ENCODE data around the gene OTOF. TPM values are rescaled to one million over a fixed set of nuclear protein-coding genes. Genes with fewer than 3 reads are reported as not detected.

OTOF gene
- total RNA-seq, 1 donor from 2014 or later = not detected

DNA sequence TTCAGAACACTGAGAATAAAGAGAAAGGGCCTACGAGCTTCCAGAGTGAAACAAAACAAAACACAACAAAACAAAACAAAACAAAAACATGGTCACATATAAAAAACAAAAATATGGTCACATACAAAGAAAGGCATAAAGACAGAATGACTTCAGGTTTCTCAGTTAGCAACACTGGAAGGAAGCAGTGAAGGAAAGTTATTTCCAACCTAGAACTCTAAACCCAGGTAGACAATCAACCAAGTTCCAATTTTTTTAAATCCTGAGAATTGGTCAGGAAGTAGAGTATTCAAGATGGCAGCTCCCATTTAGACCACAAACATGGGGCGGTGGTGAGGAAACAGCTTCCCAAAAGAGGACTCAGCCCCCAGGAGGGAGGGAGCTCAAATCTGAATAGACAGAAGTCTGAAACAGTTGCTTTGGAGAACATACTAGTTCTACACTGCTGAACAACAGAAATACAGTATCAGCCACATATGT is 67.1 kb downstream of the OTOF start:
- H3K4me3 ChIP-seq (ENCODE audit: low read depth, low read length) = no peak overlapping the region
- DNase-seq (ENCODE audit: low read depth) = no peak
- TF ChIP-seq, protein P1, sequence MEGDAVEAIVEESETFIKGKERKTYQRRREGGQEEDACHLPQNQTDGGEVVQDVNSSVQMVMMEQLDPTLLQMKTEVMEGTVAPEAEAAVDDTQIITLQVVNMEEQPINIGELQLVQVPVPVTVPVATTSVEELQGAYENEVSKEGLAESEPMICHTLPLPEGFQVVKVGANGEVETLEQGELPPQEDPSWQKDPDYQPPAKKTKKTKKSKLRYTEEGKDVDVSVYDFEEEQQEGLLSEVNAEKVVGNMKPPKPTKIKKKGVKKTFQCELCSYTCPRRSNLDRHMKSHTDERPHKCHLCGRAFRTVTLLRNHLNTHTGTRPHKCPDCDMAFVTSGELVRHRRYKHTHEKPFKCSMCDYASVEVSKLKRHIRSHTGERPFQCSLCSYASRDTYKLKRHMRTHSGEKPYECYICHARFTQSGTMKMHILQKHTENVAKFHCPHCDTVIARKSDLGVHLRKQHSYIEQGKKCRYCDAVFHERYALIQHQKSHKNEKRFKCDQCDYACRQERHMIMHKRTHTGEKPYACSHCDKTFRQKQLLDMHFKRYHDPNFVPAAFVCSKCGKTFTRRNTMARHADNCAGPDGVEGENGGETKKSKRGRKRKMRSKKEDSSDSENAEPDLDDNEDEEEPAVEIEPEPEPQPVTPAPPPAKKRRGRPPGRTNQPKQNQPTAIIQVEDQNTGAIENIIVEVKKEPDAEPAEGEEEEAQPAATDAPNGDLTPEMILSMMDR (conservative IDR thresholded peaks at IDR 0.05; ENCODE audit: low read depth, low read length) = no peak

DNA sequence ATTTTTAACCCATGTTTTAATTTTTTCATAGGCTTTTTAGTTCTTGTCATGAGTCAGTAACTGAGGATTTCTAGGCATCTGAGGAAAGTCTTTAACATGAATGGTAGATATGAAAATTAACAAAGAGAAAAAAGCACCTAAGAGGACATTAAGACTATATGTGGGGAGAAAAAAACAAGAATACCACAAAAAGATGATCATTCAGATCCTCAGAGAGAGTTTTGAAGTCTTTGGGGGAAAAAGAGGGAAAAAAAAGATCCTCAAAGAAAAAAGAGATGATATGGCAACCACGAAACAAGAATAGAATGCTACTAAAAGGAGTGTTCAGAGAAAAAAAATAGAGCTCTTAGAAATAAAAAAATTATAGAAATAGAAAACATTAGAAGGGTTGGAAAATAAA is 68.1 kb downstream of the OTOF start:
- no peak overlapping the region for H3K4me3 ChIP-seq (ENCODE audit: low read depth, low read length)
- DNase-seq (ENCODE audit: low read depth) = no peak
- TF ChIP-seq, protein P1 (conservative IDR thresholded peaks at IDR 0.05; ENCODE audit: low read depth, low read length) = no peak

DNA sequence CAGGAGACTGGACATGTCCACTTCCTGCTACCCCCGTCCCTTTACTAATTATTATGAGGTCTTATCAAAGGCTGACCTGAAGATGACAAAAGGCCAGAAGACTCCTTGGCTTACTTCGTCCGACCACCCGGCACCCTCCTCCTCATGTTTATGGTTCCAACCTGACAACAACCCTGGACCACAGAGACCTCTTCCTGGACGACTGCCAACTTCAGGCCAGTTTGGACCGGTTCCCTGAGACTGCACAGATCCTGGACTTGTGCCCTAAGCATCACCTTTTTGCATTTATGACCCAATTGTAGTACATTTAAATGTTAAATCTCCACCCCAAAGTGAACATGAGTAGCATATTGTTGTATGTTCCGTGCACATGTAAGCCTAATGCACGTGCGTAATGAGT is 70.4 kb downstream of the OTOF start:
- TF ChIP-seq, protein P1 (conservative IDR thresholded peaks at IDR 0.05; ENCODE audit: low read depth, low read length) = no peak
- no peak for DNase-seq (ENCODE audit: low read depth)
- H3K4me3 ChIP-seq (ENCODE audit: low read depth, low read length) = no peak overlapping the region

Other genes with a start within 250 kb of the OTOF start
- 89.0 and 105 TPM in 2 replicates for gene HADHA, start 233.5 kb downstream of the OTOF start, total RNA-seq
- gene HADHB, start 233.2 kb downstream of the OTOF start, total RNA-seq = 71.1 and 77.8 TPM in 2 replicates
- gene SELENOI, start 132.0 kb downstream of the OTOF start, total RNA-seq = 19.3 and 27.1 TPM in 2 replicates
- gene ADGRF3, start 131.3 kb downstream of the OTOF start, total RNA-seq = 0.69 TPM in 1 of 2 replicates, not detected in the other
- gene DRC1, start 76.2 kb downstream of the OTOF start, total RNA-seq = not detected in 2 replicates
- not detected in 2 replicates for gene CIB4, start 163.2 kb upstream of the OTOF start, total RNA-seq
- 1.9 and 5.1 TPM in 2 replicates for gene KCNK3, start 214.6 kb upstream of the OTOF start, total RNA-seq

Data from epithelial cell of proximal tubule (primary cell).